GM12864 (cell line): Measurements from ENCODE around the gene CORO2B.

Experiments used
- DNase-seq: peaks from one replicate; pipeline ENCODE4 v3.0.0-alpha.2; 2011; ENCODE audit warnings: low read depth
- H3K4me3 ChIP-seq: 2 replicates; pipeline ENCODE4 v1.5.1; 2011; ENCODE audit warnings: mild to moderate bottlenecking, low read depth, low read length, control low read depth
- TF ChIP-seq, protein P1 (sequence below): IDR thresholded peaks from 2 replicates; pipeline ENCODE4 v1.5.1; 2011; ENCODE audit warnings: low read depth, mild to moderate bottlenecking, moderate library complexity, low read length, control low read depth, inconsistent platforms; ENCODE audit errors: missing control alignments

CORO2B gene

DNA sequence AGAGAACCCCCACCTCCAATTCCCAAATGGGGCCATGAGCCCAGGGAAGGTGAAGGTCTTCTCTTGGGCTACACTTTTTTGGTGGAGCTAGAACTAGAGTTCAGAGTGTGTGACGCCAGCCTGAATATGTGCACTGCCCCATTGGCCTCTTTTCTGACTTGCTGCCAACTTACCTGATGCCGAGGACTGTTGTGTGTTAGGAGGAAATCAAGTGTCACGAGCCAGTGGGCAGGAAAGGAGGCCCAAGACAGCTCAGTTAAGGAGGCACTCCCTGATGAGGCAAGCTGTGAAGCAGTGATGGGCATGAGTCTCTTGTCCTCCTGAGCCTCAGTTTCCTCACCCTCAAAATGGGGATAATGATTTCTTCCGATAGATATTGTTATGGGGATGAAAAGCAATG, 134.1 kb downstream of the CORO2B start:
- no peak overlapping the region for H3K4me3 ChIP-seq
- TF ChIP-seq, protein P1, sequence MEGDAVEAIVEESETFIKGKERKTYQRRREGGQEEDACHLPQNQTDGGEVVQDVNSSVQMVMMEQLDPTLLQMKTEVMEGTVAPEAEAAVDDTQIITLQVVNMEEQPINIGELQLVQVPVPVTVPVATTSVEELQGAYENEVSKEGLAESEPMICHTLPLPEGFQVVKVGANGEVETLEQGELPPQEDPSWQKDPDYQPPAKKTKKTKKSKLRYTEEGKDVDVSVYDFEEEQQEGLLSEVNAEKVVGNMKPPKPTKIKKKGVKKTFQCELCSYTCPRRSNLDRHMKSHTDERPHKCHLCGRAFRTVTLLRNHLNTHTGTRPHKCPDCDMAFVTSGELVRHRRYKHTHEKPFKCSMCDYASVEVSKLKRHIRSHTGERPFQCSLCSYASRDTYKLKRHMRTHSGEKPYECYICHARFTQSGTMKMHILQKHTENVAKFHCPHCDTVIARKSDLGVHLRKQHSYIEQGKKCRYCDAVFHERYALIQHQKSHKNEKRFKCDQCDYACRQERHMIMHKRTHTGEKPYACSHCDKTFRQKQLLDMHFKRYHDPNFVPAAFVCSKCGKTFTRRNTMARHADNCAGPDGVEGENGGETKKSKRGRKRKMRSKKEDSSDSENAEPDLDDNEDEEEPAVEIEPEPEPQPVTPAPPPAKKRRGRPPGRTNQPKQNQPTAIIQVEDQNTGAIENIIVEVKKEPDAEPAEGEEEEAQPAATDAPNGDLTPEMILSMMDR, result no peak
- DNase-seq, result no peak

DNA sequence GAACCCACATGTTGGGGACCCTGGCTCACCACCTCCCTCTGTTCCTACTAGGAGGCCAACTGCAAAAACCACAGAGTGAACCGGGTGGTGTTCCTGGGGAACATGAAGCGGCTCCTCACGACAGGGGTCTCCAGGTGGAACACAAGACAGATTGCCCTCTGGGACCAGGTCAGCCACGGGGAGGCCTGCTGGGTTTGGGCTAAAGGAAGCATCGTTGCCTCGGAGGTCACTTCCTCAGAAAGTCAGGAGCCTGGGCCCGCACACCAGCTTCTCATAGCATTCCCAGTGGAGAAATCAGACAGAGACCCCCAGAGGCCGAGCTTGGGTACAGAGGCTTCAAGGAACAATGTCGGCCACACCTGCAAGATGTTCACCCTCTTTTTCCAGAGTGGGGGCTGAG, 135.1 kb downstream of the CORO2B start:
- no peak for DNase-seq
- TF ChIP-seq, protein P1, result no peak
- H3K4me3 ChIP-seq, result no peak overlapping the region

DNA sequence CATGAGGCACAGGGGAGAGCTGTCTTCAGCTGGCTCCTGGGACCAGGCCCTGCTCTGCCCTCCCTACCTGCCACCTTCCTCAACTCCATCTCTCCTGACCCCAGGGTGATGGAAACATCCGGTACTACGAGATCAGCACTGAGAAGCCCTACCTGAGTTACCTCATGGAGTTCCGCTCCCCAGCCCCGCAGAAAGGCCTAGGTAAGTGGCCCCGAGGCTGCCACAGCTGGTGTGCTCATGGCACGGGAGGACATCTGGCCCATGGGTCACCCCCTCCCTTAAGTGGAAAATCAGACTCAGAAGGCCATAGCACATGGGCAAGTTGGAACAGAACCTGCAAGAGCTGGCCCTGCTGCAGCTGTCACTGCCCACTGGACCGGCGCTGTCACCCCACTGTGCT, 136.3 kb downstream of the CORO2B start:
- TF ChIP-seq, protein P1, result no peak
- DNase-seq, result no peak
- H3K4me3 ChIP-seq, result no peak overlapping the region

DNA sequence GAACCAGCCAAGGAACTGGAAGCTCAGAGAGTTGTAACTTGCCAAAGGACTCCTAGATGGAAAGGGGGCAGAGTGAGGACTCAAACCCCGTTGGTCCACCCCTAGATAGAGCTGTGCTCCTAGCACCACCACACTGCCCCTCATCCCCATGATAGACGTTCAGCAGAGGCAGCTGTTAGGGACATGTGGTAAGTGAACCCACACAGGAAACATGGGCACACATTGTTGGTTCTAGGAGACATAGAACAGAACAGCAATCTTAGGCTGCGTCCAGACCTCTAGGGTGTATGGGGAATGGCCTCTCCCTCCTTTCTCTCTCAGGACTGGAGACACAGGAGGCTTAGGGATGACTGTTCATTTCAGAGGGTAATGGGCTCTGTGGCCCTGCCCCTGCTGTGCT, 139.2 kb downstream of the CORO2B start:
- TF ChIP-seq, protein P1, result no peak
- no peak for DNase-seq
- H3K4me3 ChIP-seq, result no peak overlapping the region

DNA sequence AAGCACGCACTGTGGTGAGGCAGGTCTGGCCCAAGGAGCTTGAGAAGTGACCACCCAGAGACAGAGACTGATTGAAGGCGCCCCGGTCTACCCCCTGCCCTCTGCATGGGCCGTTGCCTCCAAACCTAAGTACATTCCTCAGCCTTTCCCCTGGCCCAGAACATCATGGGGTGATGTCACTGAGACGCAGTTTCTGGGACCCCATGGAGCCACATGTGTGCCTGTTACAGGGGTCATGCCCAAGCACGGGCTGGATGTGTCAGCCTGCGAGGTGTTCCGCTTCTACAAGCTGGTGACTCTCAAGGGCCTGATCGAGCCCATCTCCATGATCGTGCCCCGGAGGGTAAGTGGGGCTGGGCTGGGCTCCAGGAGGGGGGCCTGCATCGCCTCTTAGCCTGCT, 139.7 kb downstream of the CORO2B start:
- DNase-seq, result no peak
- TF ChIP-seq, protein P1, result no peak
- H3K4me3 ChIP-seq, result no peak overlapping the region

DNA sequence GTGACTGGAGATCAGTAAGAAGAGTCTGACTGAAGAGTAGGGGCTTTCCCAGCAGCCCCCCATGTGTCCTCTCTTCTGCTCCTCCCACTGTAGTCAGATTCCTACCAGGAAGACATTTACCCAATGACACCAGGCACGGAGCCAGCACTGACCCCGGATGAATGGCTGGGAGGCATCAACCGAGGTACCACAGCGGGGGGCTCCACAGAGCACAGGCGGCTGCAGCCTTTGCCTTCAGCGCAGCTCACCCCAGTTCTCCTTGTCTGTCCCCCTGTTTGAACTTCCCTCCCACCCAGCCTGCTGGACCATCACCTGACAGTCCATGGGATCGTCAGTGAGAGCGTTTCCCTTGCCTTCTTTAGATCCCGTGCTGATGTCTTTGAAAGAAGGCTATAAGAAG, 140.3 kb downstream of the CORO2B start:
- no peak for DNase-seq
- H3K4me3 ChIP-seq, result no peak overlapping the region
- TF ChIP-seq, protein P1, result no peak

DNA sequence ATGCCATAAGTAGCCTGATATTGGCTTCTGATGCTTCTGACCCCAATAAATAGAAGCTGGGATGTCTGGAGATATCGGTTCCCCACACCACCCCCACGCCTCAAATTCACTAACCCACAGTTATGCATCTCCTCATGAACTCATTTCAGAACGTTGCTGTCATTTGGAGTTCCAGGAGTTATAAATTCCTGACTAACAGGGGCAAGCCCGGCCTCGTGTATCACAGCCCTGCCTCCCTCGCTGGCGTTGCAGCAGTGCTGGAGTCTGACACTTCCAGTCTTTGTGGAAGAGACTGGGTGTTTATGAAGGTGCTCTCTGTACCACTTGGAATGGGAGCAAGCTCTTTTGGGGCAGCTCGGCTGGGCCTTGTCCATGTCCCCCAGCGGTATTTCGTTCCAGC, 140.9 kb downstream of the CORO2B start:
- no peak for DNase-seq
- TF ChIP-seq, protein P1, result no peak
- no peak overlapping the region for H3K4me3 ChIP-seq
